ENCODE results near the gene PLXNA4.

DNA sequence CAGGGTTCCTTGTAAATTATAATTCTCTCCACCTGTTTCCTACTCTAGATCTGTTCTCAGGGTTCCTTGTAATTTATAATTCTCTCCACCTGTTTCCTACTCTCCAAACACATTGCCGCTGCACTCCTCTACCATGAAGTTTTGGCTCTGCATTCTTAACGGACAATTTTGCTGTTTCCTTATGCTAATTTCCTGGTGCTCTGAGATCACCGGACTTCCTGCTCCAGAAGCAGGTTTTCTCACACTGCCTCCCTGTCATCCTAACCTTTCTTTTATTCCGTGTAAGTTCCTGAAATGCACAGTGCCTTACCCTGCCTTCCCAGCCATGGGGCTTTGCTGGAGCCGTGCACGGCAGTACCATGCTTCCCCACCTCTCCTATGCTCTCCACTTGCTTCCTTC is 256.8 kb downstream of the PLXNA4 start:
- TF ChIP-seq POLR2AphosphoS5 (IDR thresholded peaks at IDR 0.05; ENCODE audit: low read depth, low read length) (no peak), TAF1 (IDR thresholded peaks at IDR 0.05; ENCODE audit: low read depth, low read length) (no peak), POLR2A (IDR thresholded peaks at IDR 0.05; ENCODE audit: low read depth, low read length) (no peak), SPI1 (IDR thresholded peaks at IDR 0.05; ENCODE audit: low read depth, low read length) (no peak), PAX5 (IDR thresholded peaks at IDR 0.05; ENCODE audit: insufficient read depth, low read length, severe bottlenecking) (no peak)
